ENCODE results near the gene ATP5F1B. TPM values are rescaled to one million over a fixed set of nuclear protein-coding genes. Genes with fewer than 3 reads are reported as not detected.

Gene ATP5F1B
- total and polyA plus RNA-seq, 2 of the 13 experiments (the other 11 are each of a cell fraction or from before 2014, with no cell fraction given) = 1,051 to 1,180 TPM

GRCh38 chr12:56645717-56646446, at the start of gene ATP5F1B (continued):
- TF ChIP-seq ZBTB44 (CRISPR knock-in tag; IDR thresholded peaks at IDR 0.05) (peak; percentile 75; the same call in 1 of the 2 replicates), HOMEZ (CRISPR knock-in tag; IDR thresholded peaks at IDR 0.05; ENCODE audit: low read depth) (0 out of 2 replicates have a peak, but pooled peaks have one; percentile 7), ARNT (IDR thresholded peaks at IDR 0.05) (no peak), SOX6 (IDR thresholded peaks at IDR 0.05) (no peak), SOX6 (CRISPR knock-in tag; IDR thresholded peaks at IDR 0.05) (peak; percentile 14), GATAD2A (CRISPR knock-in tag; IDR thresholded peaks at IDR 0.05) (peak; percentile 16), ZNF678 (CRISPR knock-in tag; IDR thresholded peaks at IDR 0.05) (peak; percentile 67; the same call in 1 of the 2 replicates), ZBTB46 (CRISPR knock-in tag; IDR thresholded peaks at IDR 0.05; ENCODE audit: borderline replicate concordance) (0 out of 2 replicates have a peak, but pooled peaks have one; percentile 11), CHD2 (IDR thresholded peaks at IDR 0.05; ENCODE audit: low read depth, low read length) (peak; percentile 69; the same call in 1 of the 2 replicates), ZNF446 (CRISPR knock-in tag; IDR thresholded peaks at IDR 0.05) (peak; percentile 91; the same call in 1 of the 2 replicates), TAF1 (CRISPR knock-in tag; IDR thresholded peaks at IDR 0.05) (peak; percentile 99)

Data from HepG2 (cell line).